Germinal center (tissue), 1 donor: ENCODE results near the gene ATP6V0A4.
"Not testable (repeated sequence)": the region's sequence is repeated elsewhere in the genome, so short reads cannot be mapped to it uniquely, and the experiment has no call there.

Experiments used
- DNase-seq: peaks from one replicate; pipeline ENCODE4 v3.0.0; 2012; ENCODE audit warnings: mixed read lengths, low spot score

Gene ATP6V0A4

DNA sequence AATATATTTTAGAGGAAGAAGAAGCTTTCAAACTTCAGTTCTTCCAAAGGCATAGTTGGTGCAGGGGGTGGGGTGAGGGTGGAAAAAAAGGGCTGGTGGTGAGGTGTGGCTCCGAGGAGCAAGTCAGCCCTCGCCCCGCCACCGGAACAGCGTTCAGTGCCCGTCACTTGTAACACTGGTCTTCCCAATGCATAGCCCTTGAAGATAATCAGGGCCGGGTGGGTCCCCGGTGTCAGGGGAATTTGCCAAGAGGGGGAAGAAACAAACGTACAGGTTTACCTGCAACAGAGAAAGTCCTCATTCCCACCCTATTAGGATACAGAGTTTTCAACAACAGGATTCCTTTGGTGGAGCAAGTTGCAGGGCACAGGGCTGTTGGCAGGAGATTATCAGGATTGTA, 98.3 kb downstream of the ATP6V0A4 start:
- no peak for DNase-seq

DNA sequence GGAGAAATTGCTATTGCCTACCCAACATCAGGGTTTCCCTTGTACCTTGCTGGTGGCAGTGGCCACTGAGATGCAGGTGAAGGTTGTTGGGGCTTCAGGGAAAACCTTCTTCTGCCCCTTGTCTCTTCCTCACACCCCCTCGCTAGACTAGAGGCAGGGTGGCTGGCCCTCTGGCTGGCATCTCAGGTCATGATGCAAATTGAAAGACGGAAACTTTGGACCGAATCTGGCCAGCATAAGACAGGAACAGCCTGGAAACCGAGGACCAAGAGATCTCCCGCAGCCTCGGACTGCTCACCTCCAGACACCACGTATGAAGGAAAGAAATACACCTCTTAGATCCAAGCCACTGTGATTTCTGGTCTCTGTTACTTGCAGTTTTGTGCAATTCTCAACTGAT, 99.7 kb downstream of the ATP6V0A4 start:
- no peak for DNase-seq

DNA sequence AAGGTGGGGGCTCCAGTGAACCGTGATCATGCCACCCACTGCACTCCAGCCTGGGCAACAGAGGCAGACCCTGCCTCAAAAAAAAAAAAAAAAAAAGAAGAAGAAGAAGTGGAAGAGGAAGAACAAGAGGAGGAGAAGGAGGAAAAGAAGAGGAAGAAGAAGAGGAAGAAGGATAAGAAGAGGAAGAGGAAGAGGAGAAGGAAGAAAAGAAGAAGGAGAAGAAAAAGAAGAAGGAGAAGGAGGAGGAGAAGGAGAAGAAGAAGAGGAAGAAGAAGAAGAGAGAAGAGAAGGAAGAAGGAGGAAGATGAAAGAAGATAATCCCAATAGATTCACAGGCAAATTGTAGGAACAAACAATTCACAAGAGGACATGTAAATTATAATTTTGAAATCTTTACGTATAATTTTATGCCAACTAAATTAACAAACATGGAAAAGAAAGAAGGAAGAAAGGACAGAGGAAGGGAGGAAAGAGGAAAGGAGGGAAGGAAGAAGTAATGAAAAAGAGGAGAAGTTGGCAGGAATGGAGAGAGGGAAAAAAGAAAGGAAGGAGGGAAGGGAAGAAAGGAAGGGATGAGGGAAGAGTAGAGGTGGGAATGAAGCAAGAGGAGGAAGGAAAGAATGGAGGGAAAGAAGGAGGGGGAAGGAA, 100.3 kb downstream of the ATP6V0A4 start:
- no peak for DNase-seq

DNA sequence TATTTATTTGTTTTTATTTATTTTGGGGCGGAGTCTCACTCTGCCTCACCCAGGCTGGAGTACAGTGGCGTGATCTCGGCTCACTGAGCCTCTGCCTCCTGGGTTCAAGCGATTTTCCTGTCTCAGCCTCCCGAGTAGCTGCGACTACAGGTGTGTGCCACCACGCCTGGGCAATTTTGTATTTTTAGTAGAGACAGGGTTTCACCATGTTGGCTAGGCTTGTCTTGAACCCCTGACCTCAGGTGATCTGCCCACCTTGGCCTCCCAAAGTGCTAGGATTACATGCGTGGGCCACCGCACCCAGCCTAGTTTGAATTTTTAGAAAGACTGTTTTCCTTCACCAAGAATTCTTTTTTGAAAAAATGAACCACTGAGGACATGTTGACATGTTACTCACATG, 102.2 kb downstream of the ATP6V0A4 start:
- DNase-seq: not testable (repeated sequence)

DNA sequence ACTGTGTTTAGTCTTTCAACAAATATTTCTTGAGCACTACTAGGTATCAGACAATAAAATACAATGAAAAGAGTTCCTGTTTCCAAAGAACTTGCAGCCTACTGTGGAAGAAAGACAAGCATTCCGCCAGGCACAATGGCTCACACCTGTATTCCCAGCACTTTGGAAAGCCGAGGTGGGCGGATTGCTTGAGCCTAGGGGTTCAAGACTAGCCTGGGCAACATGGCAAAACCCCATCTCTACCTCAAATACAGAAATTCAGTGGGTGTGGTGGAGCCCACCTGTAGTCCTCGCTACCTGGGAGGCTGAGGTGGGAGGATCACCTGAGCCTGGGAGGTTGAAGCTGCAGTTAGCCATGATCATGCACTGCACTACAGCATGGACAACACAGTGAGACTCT, 102.9 kb downstream of the ATP6V0A4 start:
- DNase-seq: no peak

DNA sequence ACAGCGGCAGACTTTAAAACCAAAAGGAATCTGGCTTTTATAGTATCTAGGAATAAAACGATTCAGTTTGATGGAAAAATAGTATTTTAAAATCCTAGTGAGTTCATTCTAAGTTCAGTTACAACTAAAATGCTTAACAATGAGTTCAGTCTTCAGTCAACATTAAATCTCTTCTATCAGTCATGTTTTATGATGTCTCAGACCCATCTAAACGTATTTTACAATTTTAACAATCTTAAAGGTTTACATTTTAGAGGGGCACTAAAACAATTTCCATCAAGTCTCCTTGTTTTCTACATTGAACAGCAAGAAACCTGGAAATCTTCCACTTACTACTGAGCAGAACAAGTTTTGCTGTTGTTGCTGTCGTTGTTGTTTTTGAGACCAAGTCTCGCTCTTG, 106.8 kb downstream of the ATP6V0A4 start:
- no peak for DNase-seq

DNA sequence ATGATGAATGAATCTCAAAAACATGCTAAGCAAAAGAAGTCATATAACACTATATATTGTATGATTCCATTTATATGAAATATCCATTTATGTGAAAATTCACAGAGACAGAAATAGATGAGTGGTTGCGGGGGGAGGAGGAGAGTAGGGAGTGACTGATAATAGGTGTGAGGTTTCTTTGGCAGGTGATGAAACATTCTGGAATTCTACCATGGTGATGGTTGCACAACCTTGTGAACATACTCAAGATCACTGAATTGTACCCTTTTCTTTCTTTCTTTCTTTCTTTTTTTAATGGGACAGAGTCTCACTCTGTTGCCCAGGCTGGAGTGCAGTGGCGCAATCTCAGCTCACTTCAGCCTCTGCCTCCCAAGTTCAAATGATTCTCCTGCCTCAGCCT, 107.5 kb downstream of the ATP6V0A4 start:
- no peak for DNase-seq

DNA sequence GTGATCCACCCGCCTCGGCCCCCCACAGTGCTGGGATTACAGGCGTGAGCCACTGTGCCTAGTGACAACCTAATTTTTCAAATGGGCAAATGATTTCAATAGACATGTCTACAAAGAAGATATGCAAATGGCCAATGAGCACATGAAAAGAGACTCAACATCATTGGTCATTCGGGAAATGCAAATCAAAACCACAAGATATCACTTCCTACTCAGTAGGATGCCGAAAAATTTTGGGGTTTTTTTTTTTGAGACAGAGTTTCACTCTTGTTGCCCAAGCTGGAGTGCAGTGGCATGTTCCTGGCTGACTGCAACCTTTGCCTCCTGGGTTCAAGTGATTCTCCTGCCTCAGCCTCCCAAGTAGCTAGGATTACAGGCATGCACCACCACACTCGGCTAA, 110.0 kb downstream of the ATP6V0A4 start:
- not testable (repeated sequence) for DNase-seq

DNA sequence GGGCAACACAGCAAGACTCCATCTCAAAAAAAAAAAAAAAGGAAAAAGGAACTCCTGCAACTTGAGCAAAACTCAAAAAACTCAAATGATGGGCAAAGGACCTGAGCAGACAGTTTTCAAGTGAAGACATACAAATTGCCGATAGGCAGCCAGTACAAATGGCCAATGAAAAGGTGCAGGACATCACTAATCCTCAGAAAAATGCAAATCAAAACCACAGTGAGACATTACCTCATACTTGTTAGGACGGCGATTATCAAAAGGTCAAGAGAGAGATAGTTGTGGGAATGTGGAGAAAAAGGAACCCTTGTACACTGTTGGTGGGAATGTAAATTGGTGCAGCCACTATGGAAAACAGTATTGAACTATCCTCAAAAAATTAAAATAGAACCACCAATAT, 113.7 kb downstream of the ATP6V0A4 start:
- DNase-seq: no peak

DNA sequence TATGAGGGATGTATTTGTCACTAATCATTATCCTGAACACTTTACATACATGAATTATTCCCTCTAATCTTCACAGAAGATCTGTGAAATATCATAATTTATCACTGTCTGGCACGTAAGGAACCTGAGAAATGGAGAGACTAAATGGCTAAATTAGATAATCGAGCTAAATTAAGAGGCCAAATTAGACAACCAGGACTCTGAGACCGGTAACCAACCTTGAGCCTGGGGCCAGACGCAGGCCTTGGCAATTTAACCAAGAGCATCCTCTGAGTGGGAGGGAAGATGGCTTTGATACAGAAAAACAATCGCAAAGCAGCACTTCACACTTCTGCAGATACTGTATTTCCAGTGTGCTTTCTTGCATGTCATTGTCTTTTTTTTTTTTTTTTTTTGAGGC, 118.2 kb downstream of the ATP6V0A4 start:
- DNase-seq: no peak

DNA sequence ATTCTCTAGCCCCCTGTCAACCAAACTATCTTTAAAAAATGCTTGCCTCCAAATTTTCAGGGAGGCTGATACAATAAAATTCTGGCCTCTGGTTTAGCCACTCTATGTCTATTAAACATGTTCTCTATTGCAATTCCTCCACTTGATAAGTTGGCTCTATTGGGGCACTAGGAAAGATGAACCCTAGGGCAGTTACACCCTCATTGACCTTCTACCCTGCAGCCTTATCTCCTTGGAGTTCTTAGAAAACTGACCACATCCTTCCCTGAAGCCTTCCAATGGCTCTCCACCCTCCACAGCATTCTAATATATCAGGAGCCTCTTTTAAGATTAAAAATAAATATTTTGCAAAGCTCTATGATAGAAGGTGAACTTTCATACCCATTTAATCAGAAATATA, 127.4 kb downstream of the ATP6V0A4 start:
- no peak for DNase-seq

DNA sequence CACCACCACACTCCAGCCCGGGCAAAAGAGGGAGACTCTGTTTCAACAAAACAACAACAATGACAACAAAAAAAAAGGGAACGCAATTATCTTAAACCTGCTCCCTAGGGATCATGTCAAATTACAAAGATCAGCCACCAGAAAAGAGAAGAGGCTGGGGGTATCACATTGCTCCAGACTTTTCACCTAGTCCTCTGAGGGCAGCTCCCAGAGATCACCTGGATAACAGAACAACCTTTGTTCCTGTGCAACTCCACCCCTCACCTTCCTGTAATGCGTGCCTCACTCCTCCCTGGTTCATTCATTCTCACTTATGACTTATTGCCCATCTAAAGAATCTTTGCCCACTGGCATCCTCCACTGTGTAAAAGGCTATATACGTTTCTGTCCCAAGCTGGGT, 128.6 kb downstream of the ATP6V0A4 start:
- no peak for DNase-seq

DNA sequence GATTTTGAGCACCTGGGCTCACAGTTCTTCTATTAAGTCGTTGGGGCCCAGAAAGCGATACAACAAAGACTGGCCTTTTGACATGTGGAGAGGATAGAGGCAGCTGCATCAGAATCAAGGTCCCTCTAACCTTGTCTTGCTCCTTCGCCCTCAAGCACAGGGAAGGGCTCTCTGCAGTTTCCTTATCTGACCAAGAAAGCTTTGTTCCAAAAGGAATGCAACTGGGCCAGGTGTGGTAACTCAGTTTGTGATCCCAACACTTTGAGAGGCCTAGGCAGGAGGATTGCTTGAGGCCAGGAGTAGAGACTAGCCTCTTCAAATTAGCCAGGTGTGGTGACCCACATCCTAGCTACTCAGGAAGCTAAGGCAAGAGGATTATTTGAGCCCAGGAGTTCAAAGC, 129.1 kb downstream of the ATP6V0A4 start:
- DNase-seq: no peak

DNA sequence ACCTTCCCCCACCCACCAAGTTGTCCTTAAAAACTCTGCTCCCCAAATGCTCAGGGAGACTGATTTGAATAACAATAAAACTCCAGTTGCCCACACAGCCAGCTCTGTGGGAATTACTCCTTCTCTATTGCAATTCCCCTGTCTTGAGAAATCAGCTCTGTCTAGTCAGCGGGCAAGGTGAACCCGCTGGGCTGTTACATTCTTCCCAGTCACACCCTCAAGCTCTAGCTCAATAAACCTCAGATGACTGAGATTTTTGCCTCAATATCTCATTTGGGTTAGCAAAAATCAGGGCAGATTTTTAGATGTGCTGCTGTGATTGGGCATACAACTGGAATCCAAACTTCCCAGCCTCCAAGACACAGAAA, 129.8 kb downstream of the ATP6V0A4 start:
- DNase-seq: no peak

DNA sequence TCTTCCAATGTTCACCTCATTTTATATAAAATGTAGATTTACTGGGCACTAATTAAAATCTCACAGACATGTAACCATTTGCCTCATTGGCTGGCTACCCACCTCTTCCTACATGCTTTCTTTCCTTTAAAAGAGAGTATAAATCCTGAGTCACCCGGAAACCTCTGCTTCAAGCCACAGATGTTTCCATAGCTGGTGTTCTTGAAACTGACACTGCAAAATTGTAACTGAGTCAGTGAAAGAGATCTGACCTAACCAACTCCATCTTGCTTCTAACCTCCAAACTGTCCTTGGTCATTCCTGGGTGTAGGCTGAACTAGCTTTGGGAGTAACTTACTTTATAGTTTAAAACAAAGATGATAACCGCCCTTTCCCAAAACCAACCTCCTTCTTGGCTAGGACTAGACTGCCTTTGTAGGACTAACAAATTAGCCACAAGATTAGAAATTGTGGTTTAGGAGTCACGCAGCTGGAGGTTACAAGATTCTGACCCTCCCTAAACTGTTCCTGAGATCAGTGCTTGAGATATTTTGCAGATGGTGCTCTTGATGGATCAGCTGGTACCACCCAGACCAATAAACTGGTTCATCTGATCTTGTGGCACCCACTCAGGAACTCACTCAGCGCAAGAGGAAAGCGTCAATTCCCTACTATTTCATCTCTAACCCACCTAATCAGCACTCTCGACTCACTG, 130.3 kb downstream of the ATP6V0A4 start:
- DNase-seq: no peak

DNA sequence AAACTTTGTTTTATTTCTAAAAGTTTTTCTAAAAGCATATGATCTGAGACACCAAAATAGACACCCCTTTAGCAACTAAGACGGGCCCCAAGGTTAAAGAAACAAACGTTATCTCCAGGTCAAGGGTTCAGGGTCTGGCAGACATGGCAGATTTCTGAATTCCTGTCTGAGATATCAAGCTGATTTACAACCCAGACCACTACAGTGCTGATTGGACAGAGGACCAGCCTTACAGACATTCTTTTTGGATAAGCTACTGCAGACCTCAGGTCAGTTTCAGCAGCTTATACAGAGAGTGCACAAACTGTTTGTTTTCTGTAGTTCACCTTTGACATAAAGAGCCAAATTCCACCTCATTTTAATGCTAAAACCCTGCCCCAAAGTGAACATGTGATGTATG, 131.6 kb downstream of the ATP6V0A4 start:
- no peak for DNase-seq

DNA sequence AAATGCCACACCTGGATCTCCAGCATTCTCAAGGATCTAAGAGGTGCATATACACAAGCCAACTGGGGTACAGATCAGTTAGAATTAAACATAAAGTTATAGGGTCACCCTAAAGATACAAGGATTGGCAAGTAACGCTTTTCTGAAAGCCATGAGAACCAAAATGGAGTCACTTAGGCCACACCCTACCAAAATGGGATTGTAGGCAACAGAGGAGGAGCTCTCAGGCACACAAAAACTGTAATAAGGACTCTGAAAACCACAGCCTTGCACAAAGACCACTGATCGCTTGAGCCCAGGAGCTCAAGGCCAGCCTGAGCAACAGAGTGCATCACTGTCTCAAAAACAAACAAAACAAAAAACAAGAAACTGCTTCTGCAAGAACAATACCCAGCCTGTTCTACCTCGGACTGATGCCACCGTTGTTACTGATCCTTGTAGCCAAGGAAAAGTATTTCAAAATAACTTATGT, 132.3 kb downstream of the ATP6V0A4 start:
- DNase-seq: no peak

DNA sequence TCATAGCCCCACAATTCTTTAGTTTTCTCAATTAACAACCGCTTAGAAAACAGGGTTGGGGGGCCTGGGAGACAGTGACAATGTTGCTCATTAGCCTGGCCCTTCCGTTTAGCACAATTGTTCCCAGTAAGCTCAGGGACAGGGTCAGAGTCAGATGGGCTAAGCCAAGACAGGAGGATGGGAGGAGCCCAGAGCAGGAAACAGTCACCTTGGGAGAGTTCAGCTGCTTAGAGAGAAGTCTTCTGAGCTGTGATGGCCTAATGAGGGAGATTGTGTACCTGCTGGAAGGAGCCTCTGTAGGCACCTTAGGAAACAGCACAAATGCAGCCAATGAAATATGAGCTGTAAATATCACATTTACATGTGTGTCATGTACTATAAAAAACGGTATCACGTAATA, 132.7 kb downstream of the ATP6V0A4 start:
- no peak for DNase-seq

DNA sequence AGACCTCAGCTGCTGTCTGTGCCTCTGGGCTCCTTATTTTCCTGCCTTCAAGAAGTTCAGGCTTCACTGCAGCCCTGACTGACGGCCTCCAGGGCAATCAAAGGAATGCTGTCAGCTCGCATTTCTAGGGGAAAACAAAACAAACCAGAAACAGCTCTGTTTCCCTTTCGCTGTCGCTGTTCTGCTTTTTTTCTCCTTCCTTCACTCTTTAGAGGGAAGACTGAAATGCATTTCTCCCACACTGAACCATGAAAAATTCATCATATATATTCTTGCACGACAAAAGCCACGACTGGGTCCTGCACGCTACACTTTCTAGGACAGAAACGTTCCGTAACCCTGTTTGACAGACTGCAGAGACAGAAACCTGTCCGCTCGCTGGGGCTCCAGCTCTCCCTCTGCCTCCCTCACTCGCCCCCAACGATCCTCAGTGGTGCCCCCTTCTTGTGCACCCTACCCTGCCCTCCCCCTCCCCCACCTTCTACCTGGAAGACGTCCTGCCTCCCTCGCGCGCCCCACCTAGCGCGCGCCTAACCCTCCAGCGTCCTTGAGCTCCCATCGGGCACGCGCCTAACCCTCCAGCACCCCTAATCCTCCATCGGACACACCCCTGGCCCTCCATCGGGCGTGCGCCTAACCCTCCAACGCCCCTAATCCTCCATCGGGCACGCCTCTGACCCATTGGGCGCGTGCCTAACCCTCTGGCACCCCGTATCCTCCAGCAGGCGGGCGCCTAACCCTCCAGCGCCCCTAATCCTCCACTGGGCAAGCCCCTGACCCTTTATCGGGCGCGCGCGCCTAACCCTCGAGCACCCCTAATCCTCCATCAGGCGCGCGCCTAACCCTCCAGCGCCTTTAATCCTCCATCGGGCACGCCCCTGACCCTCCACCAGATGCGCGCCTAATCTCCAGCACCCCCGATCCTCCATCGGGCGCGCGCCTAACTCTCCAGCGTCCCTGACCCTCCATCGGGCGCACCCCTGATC, 134.0 kb downstream of the ATP6V0A4 start:
- DNase-seq: no peak

DNA sequence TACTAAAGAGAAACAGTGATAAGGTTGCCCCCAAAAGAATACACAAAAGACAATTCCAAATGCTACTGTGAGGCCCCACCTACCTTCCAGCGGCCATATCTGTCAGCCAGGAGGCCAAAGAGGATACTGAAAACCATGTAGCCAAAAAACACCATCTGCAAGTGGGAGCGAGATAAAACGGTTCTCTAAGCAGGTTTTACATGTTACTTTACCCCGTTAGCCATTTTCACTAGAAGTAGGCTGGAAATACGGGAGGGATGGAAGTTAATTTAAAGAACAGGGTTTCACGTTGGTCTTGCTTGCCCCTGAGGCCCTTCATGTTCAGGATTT, 135.0 kb downstream of the ATP6V0A4 start:
- no peak for DNase-seq

DNA sequence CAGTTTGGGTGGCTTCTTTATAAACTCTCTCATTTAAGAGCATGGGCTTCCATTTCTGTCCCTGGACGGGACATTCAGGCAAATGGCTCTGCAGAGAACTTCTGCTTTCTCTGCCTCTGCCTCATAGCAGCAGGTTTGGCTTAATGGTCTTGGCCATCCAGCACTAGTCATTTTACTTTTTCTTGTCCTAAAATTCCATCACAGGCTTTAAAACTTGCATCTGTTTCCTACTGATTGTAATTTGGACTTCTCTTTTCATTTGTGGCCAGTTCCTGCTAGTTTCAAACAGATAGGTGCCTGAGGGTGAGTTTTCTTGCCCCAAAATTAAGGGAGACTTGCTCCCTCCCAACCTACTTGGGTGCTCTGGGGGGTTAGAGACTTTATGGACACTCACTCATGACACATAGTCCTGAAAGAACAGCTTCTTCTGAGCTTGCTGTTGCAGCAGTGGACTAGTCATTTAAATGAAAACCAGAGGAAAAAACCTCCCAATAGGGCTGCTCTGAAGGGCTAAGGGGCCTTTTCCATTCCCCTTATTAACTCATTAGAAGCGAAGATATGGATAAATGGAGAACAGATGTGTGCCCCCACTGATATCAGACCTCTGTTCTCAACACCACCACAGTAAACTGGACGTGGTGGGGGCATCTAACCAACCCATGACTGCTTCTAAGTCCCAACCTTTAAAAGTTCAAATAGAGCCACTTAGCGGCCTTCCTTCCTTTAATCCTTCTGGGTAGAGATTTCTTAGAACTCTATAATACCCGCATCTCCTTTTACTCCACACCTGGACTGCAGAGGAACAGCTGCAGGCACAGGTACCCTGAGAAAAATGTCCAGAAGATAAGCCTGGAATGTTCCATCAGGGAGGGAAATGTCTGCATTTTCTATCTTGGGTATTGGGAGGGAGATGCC, 135.7 kb downstream of the ATP6V0A4 start:
- DNase-seq: no peak

DNA sequence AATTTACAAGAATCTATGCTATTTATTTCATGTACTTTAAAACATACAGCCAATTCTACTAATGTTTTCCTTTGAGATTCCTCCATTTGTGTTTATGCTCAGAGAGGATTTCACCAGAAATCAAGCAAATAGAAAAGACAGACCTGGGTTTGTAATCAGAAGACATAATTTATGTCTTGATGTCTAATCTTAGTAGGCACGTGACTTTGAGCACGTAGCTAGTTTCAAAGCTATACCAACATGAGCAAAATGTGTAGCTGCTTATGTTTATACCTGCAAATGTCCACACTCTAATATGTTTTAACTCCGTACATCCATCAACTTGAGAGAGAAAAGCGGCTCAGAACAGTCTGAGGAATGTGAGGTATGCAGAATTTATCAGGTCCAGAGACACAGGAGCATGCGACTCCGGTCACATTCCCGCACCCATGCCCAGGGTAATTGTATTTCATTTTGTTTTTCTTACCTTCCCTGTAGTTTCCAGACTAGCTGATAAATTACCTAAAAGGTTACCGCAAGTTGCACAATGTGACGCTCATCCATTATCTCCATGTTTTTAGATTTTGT, 136.8 kb downstream of the ATP6V0A4 start:
- no peak for DNase-seq
